ENCODE data around the gene TMUB2. TPM values are rescaled to one million over a fixed set of nuclear protein-coding genes. Genes with fewer than 3 reads are reported as not detected.

The TMUB2 gene
- total RNA-seq, 1 donor from 2014 or later, result 20.3 TPM

DNA sequence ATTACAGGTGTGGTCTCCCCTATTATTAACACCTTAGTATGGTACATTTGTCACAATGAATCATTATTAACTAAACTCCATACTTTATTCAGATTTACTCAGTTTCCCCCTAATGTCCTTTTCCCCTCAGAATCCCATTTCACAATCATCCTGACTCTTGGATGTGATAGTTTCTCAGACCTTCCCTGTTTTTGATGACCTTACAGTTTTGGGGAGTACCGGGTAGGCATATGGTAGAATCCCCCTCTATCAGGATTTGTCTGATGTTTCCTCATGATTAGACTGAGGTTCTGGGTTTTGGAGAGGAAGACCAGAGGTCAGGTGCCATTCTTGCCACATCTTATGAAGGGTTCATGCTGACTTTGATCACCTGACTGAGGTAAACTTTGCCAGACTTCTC is 22.3 kb upstream of the TMUB2 start:
- FAIRE-seq (no peak), DNase-seq (ENCODE audit: low read depth) (no peak)
- H3K36me3 ChIP-seq (ENCODE audit: control insufficient read depth, insufficient read depth, low read length), result peaks cover 2% of the 10 kb centered on the region
- H3K27me3 ChIP-seq (ENCODE audit: control insufficient read depth, insufficient read depth, low read length), result no peaks in the 10 kb centered on the region
- H3K4me3 ChIP-seq (ENCODE audit: low read depth, low read length), result no peak overlapping the region
- TF ChIP-seq, protein P1, sequence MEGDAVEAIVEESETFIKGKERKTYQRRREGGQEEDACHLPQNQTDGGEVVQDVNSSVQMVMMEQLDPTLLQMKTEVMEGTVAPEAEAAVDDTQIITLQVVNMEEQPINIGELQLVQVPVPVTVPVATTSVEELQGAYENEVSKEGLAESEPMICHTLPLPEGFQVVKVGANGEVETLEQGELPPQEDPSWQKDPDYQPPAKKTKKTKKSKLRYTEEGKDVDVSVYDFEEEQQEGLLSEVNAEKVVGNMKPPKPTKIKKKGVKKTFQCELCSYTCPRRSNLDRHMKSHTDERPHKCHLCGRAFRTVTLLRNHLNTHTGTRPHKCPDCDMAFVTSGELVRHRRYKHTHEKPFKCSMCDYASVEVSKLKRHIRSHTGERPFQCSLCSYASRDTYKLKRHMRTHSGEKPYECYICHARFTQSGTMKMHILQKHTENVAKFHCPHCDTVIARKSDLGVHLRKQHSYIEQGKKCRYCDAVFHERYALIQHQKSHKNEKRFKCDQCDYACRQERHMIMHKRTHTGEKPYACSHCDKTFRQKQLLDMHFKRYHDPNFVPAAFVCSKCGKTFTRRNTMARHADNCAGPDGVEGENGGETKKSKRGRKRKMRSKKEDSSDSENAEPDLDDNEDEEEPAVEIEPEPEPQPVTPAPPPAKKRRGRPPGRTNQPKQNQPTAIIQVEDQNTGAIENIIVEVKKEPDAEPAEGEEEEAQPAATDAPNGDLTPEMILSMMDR (IDR thresholded peaks at IDR 0.05; ENCODE audit: insufficient read depth, low read length, severe bottlenecking), result no peak

DNA sequence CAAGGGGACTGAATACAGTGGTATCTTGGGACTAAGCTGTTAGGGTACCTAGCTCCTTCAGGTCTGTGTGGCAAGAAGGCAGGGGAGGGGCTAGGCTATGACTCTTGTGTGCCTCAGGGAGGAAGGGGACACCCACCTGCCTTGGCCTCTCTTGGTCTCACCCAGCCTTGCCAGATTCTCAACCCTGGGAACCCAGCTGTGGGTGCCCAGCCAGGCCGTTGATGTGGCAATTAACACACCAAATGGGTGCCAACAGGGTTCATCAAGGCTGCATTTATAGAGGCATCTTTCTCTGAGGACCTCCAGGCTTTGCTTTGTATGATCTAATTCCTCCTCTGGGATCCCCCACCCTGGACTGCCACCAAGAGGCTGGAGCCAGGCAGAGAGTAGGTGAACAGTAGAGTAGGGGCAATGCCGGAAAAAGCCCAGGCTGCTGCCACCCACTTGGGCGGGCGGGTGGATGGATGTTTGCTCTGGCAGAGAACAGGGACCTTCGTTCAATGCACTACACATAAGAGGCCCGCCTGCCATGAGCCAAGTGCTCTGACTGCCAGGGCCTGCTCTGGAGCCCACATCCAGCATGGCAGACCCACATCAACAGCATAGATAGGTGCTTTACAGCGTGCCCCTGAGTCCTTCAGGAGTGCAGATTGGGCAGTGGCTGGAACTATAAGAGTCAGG is 19.5 kb upstream of the TMUB2 start:
- Histone ChIP-seq H3K4me3 (ENCODE audit: low read depth, low read length) (no peak overlapping the region), H3K36me3 (ENCODE audit: control insufficient read depth, insufficient read depth, low read length) (no peaks in the 10 kb centered on the region), H3K27me3 (ENCODE audit: control insufficient read depth, insufficient read depth, low read length) (no peaks in the 10 kb centered on the region)
- DNase-seq (ENCODE audit: low read depth) (no peak), FAIRE-seq (no peak)
- TF ChIP-seq, protein P1 (IDR thresholded peaks at IDR 0.05; ENCODE audit: insufficient read depth, low read length, severe bottlenecking), result no peak

DNA sequence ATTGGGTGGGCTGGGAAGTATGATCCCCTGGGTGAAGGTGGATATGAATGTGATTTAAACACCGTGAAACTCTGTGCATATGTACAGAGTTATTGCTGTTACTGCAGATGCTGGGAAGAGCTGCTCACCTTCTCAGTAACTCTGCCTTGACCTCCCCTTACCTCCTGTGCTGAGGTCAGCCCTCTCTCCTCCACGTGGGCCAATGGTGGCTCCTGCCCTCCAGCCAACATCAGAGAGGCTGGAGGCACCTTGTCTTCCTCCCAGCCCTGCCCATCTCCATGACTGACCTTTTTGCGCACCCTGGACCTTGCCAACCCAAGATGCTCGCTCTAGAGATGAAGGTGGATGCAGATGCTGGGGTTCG is 16.7 kb upstream of the TMUB2 start:
- Histone ChIP-seq H3K36me3 (ENCODE audit: control insufficient read depth, insufficient read depth, low read length) (no peaks in the 10 kb centered on the region), H3K27me3 (ENCODE audit: control insufficient read depth, insufficient read depth, low read length) (no peaks in the 10 kb centered on the region), H3K4me3 (ENCODE audit: low read depth, low read length) (no peak overlapping the region)
- FAIRE-seq, result no peak
- TF ChIP-seq, protein P1 (IDR thresholded peaks at IDR 0.05; ENCODE audit: insufficient read depth, low read length, severe bottlenecking), result no peak
- no peak for DNase-seq (ENCODE audit: low read depth)

DNA sequence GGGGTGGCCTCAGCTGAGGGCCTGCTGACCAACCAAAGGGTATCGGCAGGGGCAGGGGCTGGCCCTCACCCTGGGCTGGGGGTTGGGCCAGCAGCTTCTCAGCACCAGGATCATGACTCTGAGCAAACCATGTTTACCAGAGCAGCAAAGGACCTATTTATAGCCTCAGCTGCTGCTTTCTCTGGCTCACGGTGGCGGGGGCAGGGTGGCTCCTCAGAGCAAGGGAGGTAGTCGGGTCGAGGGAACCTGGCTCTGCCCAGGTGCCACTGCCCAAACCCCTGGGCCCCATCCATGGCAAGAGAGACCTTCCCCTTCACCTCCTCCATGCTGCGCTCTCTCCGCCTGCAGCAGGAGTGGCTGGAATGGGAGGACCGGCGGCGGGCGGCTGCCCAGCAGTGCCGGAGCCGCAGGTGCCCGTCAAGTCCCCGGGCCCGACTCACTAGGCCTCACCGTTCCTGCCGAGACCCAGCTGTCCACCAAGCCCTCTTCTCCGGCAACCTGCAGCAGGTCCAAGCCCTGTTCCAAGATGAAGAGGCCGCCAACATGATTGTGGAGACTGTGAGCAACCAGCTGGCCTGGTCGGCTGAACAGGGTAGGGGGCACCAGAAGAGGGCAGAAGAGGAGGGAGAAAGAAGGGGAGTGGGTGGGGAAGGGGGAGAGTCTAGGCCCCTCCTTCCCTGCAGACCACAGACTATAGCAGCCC is 16.1 kb upstream of the TMUB2 start, which contains the start of gene ASB16:
TSS of gene ASB16 (plus strand) at position 206 of the 703 bp plus-strand sequence. CDS start at position 292, 86 bp downstream.
- FAIRE-seq, result no peak
- TF ChIP-seq, protein P1 (IDR thresholded peaks at IDR 0.05; ENCODE audit: insufficient read depth, low read length, severe bottlenecking), result no peak
- no peaks in the 10 kb centered on the region for H3K27me3 ChIP-seq (ENCODE audit: control insufficient read depth, insufficient read depth, low read length)

DNA sequence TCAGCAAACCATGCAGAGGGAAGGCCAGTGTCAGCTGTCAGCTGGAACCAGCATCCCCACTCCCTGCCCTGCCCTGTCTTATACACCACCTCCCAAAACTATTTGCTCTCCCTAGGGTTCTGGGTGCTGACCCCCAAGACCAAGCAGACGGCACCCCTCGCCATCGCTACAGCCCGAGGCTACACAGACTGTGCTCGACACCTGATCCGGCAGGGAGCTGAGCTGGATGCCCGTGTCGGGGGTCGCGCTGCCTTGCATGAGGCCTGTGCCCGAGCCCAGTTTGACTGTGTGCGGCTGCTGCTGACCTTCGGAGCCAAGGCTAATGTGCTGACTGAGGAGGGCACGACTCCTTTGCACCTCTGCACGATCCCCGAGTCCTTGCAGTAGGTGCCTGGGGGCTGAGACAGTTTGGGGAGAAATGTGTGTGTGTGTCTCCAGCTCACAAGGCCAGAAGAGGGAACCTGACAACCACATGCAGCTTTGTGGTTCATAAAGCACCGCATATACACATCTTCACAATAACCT is 14.8 kb upstream of the TMUB2 start:
- TF ChIP-seq, protein P1 (IDR thresholded peaks at IDR 0.05; ENCODE audit: insufficient read depth, low read length, severe bottlenecking), result no peak
- DNase-seq (ENCODE audit: low read depth) (no peak), FAIRE-seq (no peak)
- Histone ChIP-seq H3K4me3 (ENCODE audit: low read depth, low read length) (no peak overlapping the region), H3K27me3 (ENCODE audit: control insufficient read depth, insufficient read depth, low read length) (no peaks in the 10 kb centered on the region), H3K36me3 (ENCODE audit: control insufficient read depth, insufficient read depth, low read length) (no peaks in the 10 kb centered on the region)

More for the DNA sequence above, 16.1 kb upstream of the TMUB2 start, which contains the start of gene ASB16:
- no peak for DNase-seq (ENCODE audit: low read depth)
- Histone ChIP-seq H3K36me3 (ENCODE audit: control insufficient read depth, insufficient read depth, low read length) (no peaks in the 10 kb centered on the region), H3K4me3 (ENCODE audit: low read depth, low read length) (no peak within 1 kb of the TSS)
